HepG2 (cell line): ENCODE measurements around the gene ASPHD1. TPM values are rescaled to one million over a fixed set of nuclear protein-coding genes. Genes with fewer than 3 reads are reported as not detected.

Source experiments
- BRCA1 ChIP-seq: sonication (generic); formaldehyde crosslinking; IDR thresholded peaks from 2 replicates; pipeline ENCODE4 v1.4.0; 2020; ENCODE audit warnings: missing genetic modification reagents
- KLF12 ChIP-seq: sonication (generic); formaldehyde crosslinking; IDR thresholded peaks from 2 replicates; pipeline ENCODE4 v1.4.0; 2020; ENCODE audit warnings: missing genetic modification reagents, borderline replicate concordance
- KLF13 ChIP-seq: sonication (generic); formaldehyde crosslinking; IDR thresholded peaks from 2 replicates; pipeline ENCODE4 v1.4.0; 2020; ENCODE audit warnings: mild to moderate bottlenecking, missing genetic modification reagents
- XBP1 ChIP-seq: sonication (generic); formaldehyde crosslinking; IDR thresholded peaks from 2 replicates; pipeline ENCODE4 v1.5.0; 2020; ENCODE audit warnings: missing genetic modification reagents
- ZNF296 ChIP-seq: sonication (generic); formaldehyde crosslinking; conservative IDR thresholded peaks from 2 replicates; pipeline ENCODE4 v1.5.0; 2020; ENCODE audit warnings: mild to moderate bottlenecking, missing genetic modification reagents
- ZNF343 ChIP-seq: sonication (generic); formaldehyde crosslinking; IDR thresholded peaks from 2 replicates; pipeline ENCODE4 v1.4.0; 2020; ENCODE audit warnings: mild to moderate bottlenecking, missing genetic modification reagents
- ZSCAN21 ChIP-seq: sonication (generic); formaldehyde crosslinking; IDR thresholded peaks from 2 replicates; pipeline ENCODE4 v1.8.0; 2022; ENCODE audit warnings: mild to moderate bottlenecking, missing genetic modification reagents, moderate library complexity, borderline replicate concordance
- polyA plus RNA-seq, 8 experiments: library from polyadenylated mRNA; depleted of rRNA in 3 of 8; stranded (reverse) in 7 of 8; unstranded in 1 of 8; fragments of >200 nt; fragmentation: Illumina TruSeq in 4 of 8; extraction: Trizol in 4 of 8; gene quantifications; 2 replicates each; pipeline versions ENCODE4 v1.2.1 to v1.2.3, GENCODE V29; 2011 to 2016; ENCODE audit warnings: low read depth in 4 of 8, missing spikeins in 1 of 8, mixed read lengths in 1 of 8; ENCODE audit not compliant: insufficient read depth in 1 of 8
- total RNA-seq, 5 experiments: library from RNA; depleted of rRNA; stranded (reverse); fragments of >200 nt; fragmentation: Illumina TruSeq; extraction: Trizol; gene quantifications; 2 replicates each; pipeline ENCODE4 v1.2.3, GENCODE V29; 2016; ENCODE audit warnings: low read depth in 1 of 5
- TF ChIP-seq, protein P1 (sequence below): sonication (generic); formaldehyde crosslinking; IDR thresholded peaks from 2 replicates; pipeline ENCODE4 v1.4.0; 2020; ENCODE audit warnings: mild to moderate bottlenecking, missing genetic modification reagents
- TF ChIP-seq, protein P2 (sequence below): sonication (generic); formaldehyde crosslinking; IDR thresholded peaks from 2 replicates; pipeline ENCODE4 v1.5.0; 2020; ENCODE audit warnings: missing genetic modification reagents
- TF ChIP-seq, protein P3 (sequence below): sonication (generic); formaldehyde crosslinking; IDR thresholded peaks from 2 replicates; pipeline ENCODE4 v1.5.0; 2020; ENCODE audit warnings: missing genetic modification reagents
- TF ChIP-seq, protein P4 (sequence below): sonication (generic); formaldehyde crosslinking; IDR thresholded peaks from 2 replicates; pipeline ENCODE4 v1.4.0; 2020; ENCODE audit warnings: missing genetic modification reagents
- TF ChIP-seq, protein P5 (sequence below): sonication (generic); formaldehyde crosslinking; IDR thresholded peaks from 2 replicates; pipeline ENCODE4 v1.4.0; 2020; ENCODE audit warnings: missing genetic modification reagents, low read depth, mild to moderate bottlenecking, borderline replicate concordance
- TF ChIP-seq, protein P6 (sequence below): sonication (generic); formaldehyde crosslinking; IDR thresholded peaks from 2 replicates; pipeline ENCODE4 v1.5.1; 2020; ENCODE audit warnings: mild to moderate bottlenecking, moderate library complexity, missing genetic modification reagents
- TF ChIP-seq, protein P7 (sequence below): sonication (generic); formaldehyde crosslinking; IDR thresholded peaks from 2 replicates; pipeline ENCODE4 v1.5.1; 2020; ENCODE audit warnings: missing genetic modification reagents, mild to moderate bottlenecking, borderline replicate concordance

The ASPHD1 gene
- total and polyA plus RNA-seq, 2 of the 13 experiments (the other 11 are each of a cell fraction or from before 2014, with no cell fraction given), result 13.1 to 19.7 TPM

DNA sequence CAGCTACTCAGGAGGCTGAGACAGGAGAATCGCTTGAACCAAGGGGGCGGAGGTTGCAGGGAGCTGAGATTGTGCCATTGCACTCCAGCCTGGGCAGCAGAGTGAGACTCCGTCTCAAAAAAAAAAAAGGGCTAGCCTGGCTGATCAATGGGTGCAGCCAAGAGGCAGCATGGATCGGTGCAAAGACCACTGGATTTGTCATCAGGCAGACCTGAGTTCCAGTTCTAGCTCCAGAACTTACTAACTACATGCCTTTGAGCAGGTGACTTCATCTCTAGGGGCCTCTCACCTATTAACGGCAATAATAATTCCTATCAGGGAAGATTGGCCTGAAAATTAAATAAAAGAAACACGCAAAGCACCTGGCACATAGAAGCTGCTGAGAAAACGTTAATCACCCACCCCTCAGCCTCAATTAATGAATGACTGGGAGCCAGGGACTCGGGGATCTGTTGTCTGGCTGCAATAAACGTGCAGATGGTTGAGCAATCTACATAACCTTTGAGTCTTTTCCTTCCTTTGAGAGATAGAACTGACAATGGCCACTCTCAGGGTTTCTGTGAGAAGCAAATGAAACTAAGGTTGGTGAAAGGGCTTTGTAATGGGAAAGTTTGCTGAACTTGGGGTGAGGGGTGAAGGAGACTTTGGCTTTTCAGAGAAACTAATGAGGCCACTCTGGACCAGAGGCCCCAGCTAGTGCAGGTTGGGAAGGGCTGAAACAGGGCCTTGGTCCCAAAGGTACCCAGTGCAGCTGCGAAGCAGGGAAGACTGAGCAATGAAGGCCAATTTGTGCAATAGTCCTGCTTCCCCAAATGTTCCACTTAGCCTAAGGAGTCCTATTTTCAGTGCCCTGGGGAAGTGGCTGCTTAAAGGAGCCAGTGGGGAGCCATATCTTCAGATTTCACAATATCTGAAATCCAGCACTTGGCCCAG, 8.5 kb upstream of the ASPHD1 start (continued):
- TF ChIP-seq, protein P1, sequence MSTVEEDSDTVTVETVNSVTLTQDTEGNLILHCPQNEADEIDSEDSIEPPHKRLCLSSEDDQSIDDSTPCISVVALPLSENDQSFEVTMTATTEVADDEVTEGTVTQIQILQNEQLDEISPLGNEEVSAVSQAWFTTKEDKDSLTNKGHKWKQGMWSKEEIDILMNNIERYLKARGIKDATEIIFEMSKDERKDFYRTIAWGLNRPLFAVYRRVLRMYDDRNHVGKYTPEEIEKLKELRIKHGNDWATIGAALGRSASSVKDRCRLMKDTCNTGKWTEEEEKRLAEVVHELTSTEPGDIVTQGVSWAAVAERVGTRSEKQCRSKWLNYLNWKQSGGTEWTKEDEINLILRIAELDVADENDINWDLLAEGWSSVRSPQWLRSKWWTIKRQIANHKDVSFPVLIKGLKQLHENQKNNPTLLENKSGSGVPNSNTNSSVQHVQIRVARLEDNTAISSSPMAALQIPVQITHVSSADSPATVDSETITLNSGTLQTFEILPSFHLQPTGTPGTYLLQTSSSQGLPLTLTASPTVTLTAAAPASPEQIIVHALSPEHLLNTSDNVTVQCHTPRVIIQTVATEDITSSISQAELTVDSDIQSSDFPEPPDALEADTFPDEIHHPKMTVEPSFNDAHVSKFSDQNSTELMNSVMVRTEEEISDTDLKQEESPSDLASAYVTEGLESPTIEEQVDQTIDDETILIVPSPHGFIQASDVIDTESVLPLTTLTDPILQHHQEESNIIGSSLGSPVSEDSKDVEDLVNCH, result no peak
- TF ChIP-seq, protein P2, sequence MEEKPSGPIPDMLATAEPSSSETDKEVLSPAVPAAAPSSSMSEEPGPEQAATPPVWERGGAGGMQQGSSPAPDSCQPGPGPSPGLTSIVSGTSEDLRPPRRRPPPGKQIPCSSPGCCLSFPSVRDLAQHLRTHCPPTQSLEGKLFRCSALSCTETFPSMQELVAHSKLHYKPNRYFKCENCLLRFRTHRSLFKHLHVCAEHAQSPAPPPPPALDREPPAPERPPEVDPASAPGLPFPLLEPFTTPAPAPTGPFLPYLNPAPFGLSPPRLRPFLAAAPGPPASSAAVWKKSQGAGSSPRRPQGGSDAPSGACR, result 0 out of 2 replicates have a peak, but pooled peaks have one; percentile 49
- TF ChIP-seq ZSCAN21 (CRISPR knock-in tag), result 0 out of 2 replicates have a peak, but pooled peaks have one; percentile 45
- TF ChIP-seq KLF13, result no peak
- no peak for TF ChIP-seq ZNF343 (CRISPR knock-in tag)
- no peak for TF ChIP-seq KLF12 (CRISPR knock-in tag)
- no peak for TF ChIP-seq XBP1 (CRISPR knock-in tag)
- TF ChIP-seq, protein P3, sequence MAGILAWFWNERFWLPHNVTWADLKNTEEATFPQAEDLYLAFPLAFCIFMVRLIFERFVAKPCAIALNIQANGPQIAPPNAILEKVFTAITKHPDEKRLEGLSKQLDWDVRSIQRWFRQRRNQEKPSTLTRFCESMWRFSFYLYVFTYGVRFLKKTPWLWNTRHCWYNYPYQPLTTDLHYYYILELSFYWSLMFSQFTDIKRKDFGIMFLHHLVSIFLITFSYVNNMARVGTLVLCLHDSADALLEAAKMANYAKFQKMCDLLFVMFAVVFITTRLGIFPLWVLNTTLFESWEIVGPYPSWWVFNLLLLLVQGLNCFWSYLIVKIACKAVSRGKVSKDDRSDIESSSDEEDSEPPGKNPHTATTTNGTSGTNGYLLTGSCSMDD (CRISPR knock-in tag), result no peak
- TF ChIP-seq, protein P4, sequence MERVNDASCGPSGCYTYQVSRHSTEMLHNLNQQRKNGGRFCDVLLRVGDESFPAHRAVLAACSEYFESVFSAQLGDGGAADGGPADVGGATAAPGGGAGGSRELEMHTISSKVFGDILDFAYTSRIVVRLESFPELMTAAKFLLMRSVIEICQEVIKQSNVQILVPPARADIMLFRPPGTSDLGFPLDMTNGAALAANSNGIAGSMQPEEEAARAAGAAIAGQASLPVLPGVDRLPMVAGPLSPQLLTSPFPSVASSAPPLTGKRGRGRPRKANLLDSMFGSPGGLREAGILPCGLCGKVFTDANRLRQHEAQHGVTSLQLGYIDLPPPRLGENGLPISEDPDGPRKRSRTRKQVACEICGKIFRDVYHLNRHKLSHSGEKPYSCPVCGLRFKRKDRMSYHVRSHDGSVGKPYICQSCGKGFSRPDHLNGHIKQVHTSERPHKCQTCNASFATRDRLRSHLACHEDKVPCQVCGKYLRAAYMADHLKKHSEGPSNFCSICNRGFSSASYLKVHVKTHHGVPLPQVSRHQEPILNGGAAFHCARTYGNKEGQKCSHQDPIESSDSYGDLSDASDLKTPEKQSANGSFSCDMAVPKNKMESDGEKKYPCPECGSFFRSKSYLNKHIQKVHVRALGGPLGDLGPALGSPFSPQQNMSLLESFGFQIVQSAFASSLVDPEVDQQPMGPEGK (CRISPR knock-in tag), result peak; percentile 49
- TF ChIP-seq, protein P5, sequence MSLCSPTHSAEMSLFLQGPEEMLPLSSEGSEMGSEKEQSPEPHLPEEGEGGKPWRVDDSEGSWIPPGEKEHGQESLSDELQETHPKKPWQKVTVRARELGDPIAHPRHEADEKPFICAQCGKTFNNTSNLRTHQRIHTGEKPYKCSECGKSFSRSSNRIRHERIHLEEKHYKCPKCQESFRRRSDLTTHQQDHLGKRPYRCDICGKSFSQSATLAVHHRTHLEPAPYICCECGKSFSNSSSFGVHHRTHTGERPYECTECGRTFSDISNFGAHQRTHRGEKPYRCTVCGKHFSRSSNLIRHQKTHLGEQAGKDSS (CRISPR knock-in tag), result no peak
- 0 out of 2 replicates have a peak, but pooled peaks have one; percentile 49 for TF ChIP-seq BRCA1 (CRISPR knock-in tag)
- TF ChIP-seq, protein P6, sequence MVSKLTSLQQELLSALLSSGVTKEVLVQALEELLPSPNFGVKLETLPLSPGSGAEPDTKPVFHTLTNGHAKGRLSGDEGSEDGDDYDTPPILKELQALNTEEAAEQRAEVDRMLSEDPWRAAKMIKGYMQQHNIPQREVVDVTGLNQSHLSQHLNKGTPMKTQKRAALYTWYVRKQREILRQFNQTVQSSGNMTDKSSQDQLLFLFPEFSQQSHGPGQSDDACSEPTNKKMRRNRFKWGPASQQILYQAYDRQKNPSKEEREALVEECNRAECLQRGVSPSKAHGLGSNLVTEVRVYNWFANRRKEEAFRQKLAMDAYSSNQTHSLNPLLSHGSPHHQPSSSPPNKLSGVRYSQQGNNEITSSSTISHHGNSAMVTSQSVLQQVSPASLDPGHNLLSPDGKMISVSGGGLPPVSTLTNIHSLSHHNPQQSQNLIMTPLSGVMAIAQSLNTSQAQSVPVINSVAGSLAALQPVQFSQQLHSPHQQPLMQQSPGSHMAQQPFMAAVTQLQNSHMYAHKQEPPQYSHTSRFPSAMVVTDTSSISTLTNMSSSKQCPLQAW (CRISPR knock-in tag), result peak; percentile 32; the same call in 1 of the 2 replicates
- no peak for TF ChIP-seq ZNF296 (CRISPR knock-in tag)
- TF ChIP-seq, protein P7, sequence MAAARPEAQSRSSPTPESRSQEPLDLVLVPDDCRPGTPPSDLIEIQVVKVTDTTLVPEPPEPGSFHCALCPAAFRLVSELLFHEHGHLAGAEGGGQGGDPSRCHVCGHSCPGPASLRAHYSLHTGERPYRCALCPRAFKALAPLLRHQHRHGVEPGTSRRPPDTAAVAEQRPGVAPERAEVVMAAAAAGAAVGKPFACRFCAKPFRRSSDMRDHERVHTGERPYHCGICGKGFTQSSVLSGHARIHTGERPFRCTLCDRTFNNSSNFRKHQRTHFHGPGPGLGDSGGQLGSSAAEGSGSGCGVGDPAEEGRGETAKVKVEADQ, result 0 out of 2 replicates have a peak, but pooled peaks have one; percentile 38
